HL-60 (cell line): Measurements from ENCODE around the gene REXO5.

Source experiments
- DNase-seq, 2 experiments: peaks; one replicate each; pipeline ENCODE4 v3.0.0-alpha.2; 2010 to 2020; ENCODE audit warnings: low read depth in 1 of 2, low spot score in 1 of 2
- H3K27ac ChIP-seq: fragments of 250-450 bp; sonication (Bioruptor Pico); replicated peaks from 2 replicates; pipeline ENCODE4 v1.5.1; 2020; ENCODE audit warnings: mild to moderate bottlenecking, moderate library complexity
- H3K27me3 ChIP-seq: fragments of 250-450 bp; sonication (Bioruptor Pico); 2 replicates; pipeline ENCODE4 v1.5.1; 2021; ENCODE audit warnings: mild to moderate bottlenecking, moderate library complexity; ENCODE audit not compliant: insufficient read depth, poor library complexity, severe bottlenecking
- H3K4me3 ChIP-seq: replicated peaks from 2 replicates; pipeline ENCODE4 v1.5.1; 2011; ENCODE audit warnings: mild to moderate bottlenecking, control low read depth, low read length; ENCODE audit not compliant: insufficient read depth
- GABPA ChIP-seq: IDR thresholded peaks from 2 replicates; pipeline ENCODE4 v1.6.1; 2012; ENCODE audit warnings: low read depth
- POLR2AphosphoS5 ChIP-seq: IDR thresholded peaks from 2 replicates; pipeline ENCODE4 v1.6.1; 2012; ENCODE audit warnings: low read depth
- REST ChIP-seq: IDR thresholded peaks from 2 replicates; pipeline ENCODE4 v1.6.1; 2012; ENCODE audit warnings: low read depth; ENCODE audit not compliant: insufficient replicate concordance
- SPI1 ChIP-seq: IDR thresholded peaks from 2 replicates; pipeline ENCODE4 v1.6.1; 2012; ENCODE audit warnings: low read depth, mild to moderate bottlenecking, borderline replicate concordance
- TF ChIP-seq, protein P1 (sequence below): IDR thresholded peaks from one replicate; pipeline ENCODE4 v1.5.1; 2011; ENCODE audit warnings: low read length, control low read depth, inconsistent platforms; ENCODE audit not compliant: insufficient read depth

Gene REXO5

GRCh38 chr16:20884240-20884556, 77.9 kb downstream of the REXO5 start:
- DNase-seq: peak in 1 of 2 experiments; percentile 70
- Histone ChIP-seq H3K4me3 (no peak overlapping the region), H3K27ac (peak overlapping the region; percentile 12; the same call in 1 of the 2 replicates), H3K27me3 (no peaks in the 10 kb centered on the region)
- TF ChIP-seq, protein P1, sequence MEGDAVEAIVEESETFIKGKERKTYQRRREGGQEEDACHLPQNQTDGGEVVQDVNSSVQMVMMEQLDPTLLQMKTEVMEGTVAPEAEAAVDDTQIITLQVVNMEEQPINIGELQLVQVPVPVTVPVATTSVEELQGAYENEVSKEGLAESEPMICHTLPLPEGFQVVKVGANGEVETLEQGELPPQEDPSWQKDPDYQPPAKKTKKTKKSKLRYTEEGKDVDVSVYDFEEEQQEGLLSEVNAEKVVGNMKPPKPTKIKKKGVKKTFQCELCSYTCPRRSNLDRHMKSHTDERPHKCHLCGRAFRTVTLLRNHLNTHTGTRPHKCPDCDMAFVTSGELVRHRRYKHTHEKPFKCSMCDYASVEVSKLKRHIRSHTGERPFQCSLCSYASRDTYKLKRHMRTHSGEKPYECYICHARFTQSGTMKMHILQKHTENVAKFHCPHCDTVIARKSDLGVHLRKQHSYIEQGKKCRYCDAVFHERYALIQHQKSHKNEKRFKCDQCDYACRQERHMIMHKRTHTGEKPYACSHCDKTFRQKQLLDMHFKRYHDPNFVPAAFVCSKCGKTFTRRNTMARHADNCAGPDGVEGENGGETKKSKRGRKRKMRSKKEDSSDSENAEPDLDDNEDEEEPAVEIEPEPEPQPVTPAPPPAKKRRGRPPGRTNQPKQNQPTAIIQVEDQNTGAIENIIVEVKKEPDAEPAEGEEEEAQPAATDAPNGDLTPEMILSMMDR: no peak
- TF ChIP-seq SPI1 (no peak), REST (no peak), POLR2AphosphoS5 (no peak), GABPA (no peak)

- no peak for TF ChIP-seq GABPA
- no peak for TF ChIP-seq REST
- TF ChIP-seq, protein P1: no peak
- no peak for TF ChIP-seq SPI1
- no peak for TF ChIP-seq POLR2AphosphoS5
- H3K4me3 ChIP-seq: no peak overlapping the region
- H3K27ac ChIP-seq: no peak overlapping the region
- DNase-seq: no peak
- H3K27me3 ChIP-seq: no peaks in the 10 kb centered on the region
Measured at GRCh38 chr16:20886320-20886719, 80.0 kb downstream of the REXO5 start.

- H3K27me3 ChIP-seq: no peaks in the 10 kb centered on the region
- no peak for DNase-seq
- no peak overlapping the region for H3K4me3 ChIP-seq
- TF ChIP-seq SPI1 (no peak), REST (no peak), GABPA (no peak), POLR2AphosphoS5 (no peak)
- TF ChIP-seq, protein P1: no peak
- no peak overlapping the region for H3K27ac ChIP-seq
Measured at GRCh38 chr16:20887207-20887606, 80.9 kb downstream of the REXO5 start.
